HepG2 (cell line): ENCODE data around the gene SMIM14. TPM values are rescaled to one million over a fixed set of nuclear protein-coding genes. Genes with fewer than 3 reads are reported as not detected.

Source experiments
- CBX5 ChIP-seq: sonication (generic); formaldehyde crosslinking; IDR thresholded peaks from 2 replicates; pipeline ENCODE4 v1.4.0; 2020; ENCODE audit warnings: missing genetic modification reagents, borderline replicate concordance
- ELF1 ChIP-seq: sonication (generic); formaldehyde crosslinking; IDR thresholded peaks from 2 replicates; pipeline ENCODE4 v1.4.0; 2020; ENCODE audit warnings: missing genetic modification reagents
- ELK4 ChIP-seq: sonication (generic); formaldehyde crosslinking; IDR thresholded peaks from 2 replicates; pipeline ENCODE4 v1.9.0; 2021; ENCODE audit warnings: missing genetic modification reagents, borderline replicate concordance
- FOXO4 ChIP-seq: sonication (generic); formaldehyde crosslinking; conservative IDR thresholded peaks from 2 replicates; pipeline ENCODE4 v1.8.1; 2023; ENCODE audit warnings: missing genetic modification reagents
- GFI1 ChIP-seq: sonication (generic); formaldehyde crosslinking; IDR thresholded peaks from 2 replicates; pipeline ENCODE4 v1.5.0; 2020; ENCODE audit warnings: missing genetic modification reagents, mild to moderate bottlenecking, borderline replicate concordance
- PRDM15 ChIP-seq: sonication (generic); formaldehyde crosslinking; IDR thresholded peaks from 2 replicates; pipeline ENCODE4 v1.4.0; 2020; ENCODE audit warnings: missing genetic modification reagents
- RELA ChIP-seq: sonication (generic); formaldehyde crosslinking; IDR thresholded peaks from 2 replicates; pipeline ENCODE4 v1.4.0; 2020; ENCODE audit warnings: missing genetic modification reagents
- SPEN ChIP-seq: sonication (generic); formaldehyde crosslinking; IDR thresholded peaks from 2 replicates; pipeline ENCODE4 v1.5.1; 2020; ENCODE audit warnings: low read depth, mild to moderate bottlenecking, missing genetic modification reagents
- ZBTB14 ChIP-seq: sonication (generic); formaldehyde crosslinking; IDR thresholded peaks from 2 replicates; pipeline ENCODE4 v1.4.0; 2020; ENCODE audit warnings: missing genetic modification reagents
- ZBTB26 ChIP-seq: IDR thresholded peaks from 2 replicates; pipeline ENCODE4 v1.6.1; 2016; ENCODE audit warnings: missing compliant biosample characterization, missing genetic modification reagents, borderline replicate concordance
- ZFP91 ChIP-seq: sonication (generic); formaldehyde crosslinking; IDR thresholded peaks from 2 replicates; pipeline ENCODE4 v1.9.0; 2022; ENCODE audit warnings: missing genetic modification reagents, mild to moderate bottlenecking, borderline replicate concordance
- ZHX1 ChIP-seq: sonication (generic); formaldehyde crosslinking; IDR thresholded peaks from 2 replicates; pipeline ENCODE4 v1.8.1; 2022; ENCODE audit warnings: low read depth, mild to moderate bottlenecking, missing genetic modification reagents
- ZNF329 ChIP-seq: sonication (generic); formaldehyde crosslinking; IDR thresholded peaks from 2 replicates; pipeline ENCODE4 v1.9.0; 2021; ENCODE audit warnings: low read depth, mild to moderate bottlenecking, missing genetic modification reagents
- ZNF558 ChIP-seq: sonication (generic); formaldehyde crosslinking; IDR thresholded peaks from 2 replicates; pipeline ENCODE4 v1.9.0; 2022; ENCODE audit warnings: mild to moderate bottlenecking, missing genetic modification reagents, borderline replicate concordance
- ZNF629 ChIP-seq: sonication (generic); formaldehyde crosslinking; conservative IDR thresholded peaks from 2 replicates; pipeline ENCODE4 v1.5.0; 2020; ENCODE audit warnings: missing genetic modification reagents
- polyA plus RNA-seq, 8 experiments: library from polyadenylated mRNA; depleted of rRNA in 3 of 8; stranded (reverse) in 7 of 8; unstranded in 1 of 8; fragments of >200 nt; fragmentation: Illumina TruSeq in 4 of 8; extraction: Trizol in 4 of 8; gene quantifications; 2 replicates each; pipeline versions ENCODE4 v1.2.1 to v1.2.3, GENCODE V29; 2011 to 2016; ENCODE audit warnings: low read depth in 4 of 8, missing spikeins in 1 of 8, mixed read lengths in 1 of 8; ENCODE audit not compliant: insufficient read depth in 1 of 8
- total RNA-seq, 5 experiments: library from RNA; depleted of rRNA; stranded (reverse); fragments of >200 nt; fragmentation: Illumina TruSeq; extraction: Trizol; gene quantifications; 2 replicates each; pipeline ENCODE4 v1.2.3, GENCODE V29; 2016; ENCODE audit warnings: low read depth in 1 of 5

The SMIM14 gene
- total and polyA plus RNA-seq, 2 of the 13 experiments (the other 11 are each of a cell fraction or from before 2014, with no cell fraction given), result 16.3 to 28.1 TPM

GRCh38 chr4:39649639-39650265 lies 11.1 kb upstream of the SMIM14 start (continued):
- TF ChIP-seq ZBTB26 (CRISPR knock-in tag) (no peak), GFI1 (CRISPR knock-in tag) (peak; percentile 83), ELK4 (no peak), PRDM15 (CRISPR knock-in tag) (no peak), ZFP91 (no peak), ELF1 (no peak), ZNF629 (CRISPR knock-in tag) (peak; percentile 43; the same call in 1 of the 2 replicates), FOXO4 (CRISPR knock-in tag) (no peak), ZBTB14 (CRISPR knock-in tag) (no peak), SPEN (CRISPR knock-in tag) (no peak), CBX5 (no peak), ZNF329 (CRISPR knock-in tag) (no peak), ZNF558 (no peak), RELA (CRISPR knock-in tag) (no peak), ZHX1 (CRISPR knock-in tag) (no peak)
